ENCODE measurements around the gene RANBP3.

The RANBP3 gene

GRCh38 chr19:5937550-5937949, 40.4 kb downstream of the RANBP3 start:
- peaks cover 22% of the 10 kb centered on the region for H3K4me1 ChIP-seq (ENCODE audit: control insufficient read depth, insufficient read depth, low read length)
- H3K27me3 ChIP-seq (ENCODE audit: control insufficient read depth, insufficient read depth, low read length) = no peaks in the 10 kb centered on the region
- H3K4me3 ChIP-seq (ENCODE audit: low read length) = no peak overlapping the region
- H3K36me3 ChIP-seq (ENCODE audit: insufficient read depth, low read length) = peaks cover 49% of the 10 kb centered on the region
- no peaks in the 10 kb centered on the region for H3K9me3 ChIP-seq (replicated peaks; ENCODE audit: low read length)
- H3K9ac ChIP-seq (ENCODE audit: low read depth, low read length) = no peak overlapping the region
- H3K4me2 ChIP-seq (ENCODE audit: low read length) = no peak overlapping the region

GRCh38 chr19:5936292-5936592, 41.7 kb downstream of the RANBP3 start:
- Histone ChIP-seq H3K4me2 (ENCODE audit: low read length) (no peak overlapping the region), H3K4me1 (ENCODE audit: control insufficient read depth, insufficient read depth, low read length) (peaks cover 22% of the 10 kb centered on the region), H3K27me3 (ENCODE audit: control insufficient read depth, insufficient read depth, low read length) (no peaks in the 10 kb centered on the region), H3K9ac (ENCODE audit: low read depth, low read length) (no peak overlapping the region), H3K36me3 (ENCODE audit: insufficient read depth, low read length) (peaks cover 52% of the 10 kb centered on the region), H3K9me3 (replicated peaks; ENCODE audit: low read length) (no peaks in the 10 kb centered on the region), H3K4me3 (ENCODE audit: low read length) (no peak overlapping the region)

- no peaks in the 10 kb centered on the region for H3K9me3 ChIP-seq (replicated peaks; ENCODE audit: low read length)
- no peak overlapping the region for H3K4me3 ChIP-seq (ENCODE audit: low read length)
- no peaks in the 10 kb centered on the region for H3K27me3 ChIP-seq (ENCODE audit: control insufficient read depth, insufficient read depth, low read length)
- H3K4me2 ChIP-seq (ENCODE audit: low read length) = peak overlapping the region; percentile 23
- H3K9ac ChIP-seq (ENCODE audit: low read depth, low read length) = no peak overlapping the region
- peaks cover 54% of the 10 kb centered on the region for H3K36me3 ChIP-seq (ENCODE audit: insufficient read depth, low read length)
- peaks cover 22% of the 10 kb centered on the region for H3K4me1 ChIP-seq (ENCODE audit: control insufficient read depth, insufficient read depth, low read length)
These were observed 42.3 kb downstream of the RANBP3 start for GRCh38 chr19:5935473-5936291.

GRCh38 chr19:5934774-5935472, 43.0 kb downstream of the RANBP3 start:
- no peaks in the 10 kb centered on the region for H3K27me3 ChIP-seq (ENCODE audit: control insufficient read depth, insufficient read depth, low read length)
- H3K4me2 ChIP-seq (ENCODE audit: low read length) = peak overlapping the region; percentile 23
- no peak overlapping the region for H3K9ac ChIP-seq (ENCODE audit: low read depth, low read length)
- H3K9me3 ChIP-seq (replicated peaks; ENCODE audit: low read length) = no peaks in the 10 kb centered on the region
- H3K4me3 ChIP-seq (ENCODE audit: low read length) = no peak overlapping the region
- H3K36me3 ChIP-seq (ENCODE audit: insufficient read depth, low read length) = peaks cover 54% of the 10 kb centered on the region
- H3K4me1 ChIP-seq (ENCODE audit: control insufficient read depth, insufficient read depth, low read length) = peaks cover 22% of the 10 kb centered on the region

- Histone ChIP-seq H3K36me3 (ENCODE audit: insufficient read depth, low read length) (peaks cover 57% of the 10 kb centered on the region), H3K9me3 (replicated peaks; ENCODE audit: low read length) (no peaks in the 10 kb centered on the region), H3K9ac (ENCODE audit: low read depth, low read length) (no peak overlapping the region), H3K27me3 (ENCODE audit: control insufficient read depth, insufficient read depth, low read length) (no peaks in the 10 kb centered on the region), H3K4me2 (ENCODE audit: low read length) (no peak overlapping the region), H3K4me1 (ENCODE audit: control insufficient read depth, insufficient read depth, low read length) (peaks cover 22% of the 10 kb centered on the region), H3K4me3 (ENCODE audit: low read length) (no peak overlapping the region)
These were observed 43.9 kb downstream of the RANBP3 start for GRCh38 chr19:5934069-5934401.

GRCh38 chr19:5933391-5934068, 44.4 kb downstream of the RANBP3 start:
- Histone ChIP-seq H3K36me3 (ENCODE audit: insufficient read depth, low read length) (peaks cover 62% of the 10 kb centered on the region), H3K9me3 (replicated peaks; ENCODE audit: low read length) (no peaks in the 10 kb centered on the region), H3K4me3 (ENCODE audit: low read length) (no peak overlapping the region), H3K4me2 (ENCODE audit: low read length) (no peak overlapping the region), H3K9ac (ENCODE audit: low read depth, low read length) (no peak overlapping the region), H3K4me1 (ENCODE audit: control insufficient read depth, insufficient read depth, low read length) (peaks cover 22% of the 10 kb centered on the region), H3K27me3 (ENCODE audit: control insufficient read depth, insufficient read depth, low read length) (no peaks in the 10 kb centered on the region)

GRCh38 chr19:5932609-5933262, 45.2 kb downstream of the RANBP3 start:
- Histone ChIP-seq H3K4me1 (ENCODE audit: control insufficient read depth, insufficient read depth, low read length) (peaks cover 22% of the 10 kb centered on the region), H3K4me3 (ENCODE audit: low read length) (no peak overlapping the region), H3K9me3 (replicated peaks; ENCODE audit: low read length) (no peaks in the 10 kb centered on the region), H3K4me2 (ENCODE audit: low read length) (no peak overlapping the region), H3K36me3 (ENCODE audit: insufficient read depth, low read length) (peaks cover 68% of the 10 kb centered on the region), H3K27me3 (ENCODE audit: control insufficient read depth, insufficient read depth, low read length) (no peaks in the 10 kb centered on the region), H3K9ac (ENCODE audit: low read depth, low read length) (no peak overlapping the region)

- Histone ChIP-seq H3K4me1 (ENCODE audit: control insufficient read depth, insufficient read depth, low read length) (peaks cover 22% of the 10 kb centered on the region), H3K9ac (ENCODE audit: low read depth, low read length) (no peak overlapping the region), H3K4me3 (ENCODE audit: low read length) (no peak overlapping the region), H3K36me3 (ENCODE audit: insufficient read depth, low read length) (peaks cover 68% of the 10 kb centered on the region), H3K9me3 (replicated peaks; ENCODE audit: low read length) (no peaks in the 10 kb centered on the region), H3K4me2 (ENCODE audit: low read length) (no peak overlapping the region), H3K27me3 (ENCODE audit: control insufficient read depth, insufficient read depth, low read length) (no peaks in the 10 kb centered on the region)
These were observed 45.8 kb downstream of the RANBP3 start for GRCh38 chr19:5932146-5932545.

GRCh38 chr19:5931251-5931650, 46.7 kb downstream of the RANBP3 start:
- H3K36me3 ChIP-seq (ENCODE audit: insufficient read depth, low read length) = peaks cover 75% of the 10 kb centered on the region
- no peak overlapping the region for H3K9ac ChIP-seq (ENCODE audit: low read depth, low read length)
- H3K4me3 ChIP-seq (ENCODE audit: low read length) = no peak overlapping the region
- no peaks in the 10 kb centered on the region for H3K9me3 ChIP-seq (replicated peaks; ENCODE audit: low read length)
- peaks cover 22% of the 10 kb centered on the region for H3K4me1 ChIP-seq (ENCODE audit: control insufficient read depth, insufficient read depth, low read length)
- no peak overlapping the region for H3K4me2 ChIP-seq (ENCODE audit: low read length)
- H3K27me3 ChIP-seq (ENCODE audit: control insufficient read depth, insufficient read depth, low read length) = no peaks in the 10 kb centered on the region

- H3K36me3 ChIP-seq (ENCODE audit: insufficient read depth, low read length) = peaks cover 90% of the 10 kb centered on the region
- peaks cover 7% of the 10 kb centered on the region for H3K4me1 ChIP-seq (ENCODE audit: control insufficient read depth, insufficient read depth, low read length)
- no peaks in the 10 kb centered on the region for H3K27me3 ChIP-seq (ENCODE audit: control insufficient read depth, insufficient read depth, low read length)
- H3K4me3 ChIP-seq (ENCODE audit: low read length) = no peak overlapping the region
- H3K9ac ChIP-seq (ENCODE audit: low read depth, low read length) = no peak overlapping the region
- H3K9me3 ChIP-seq (replicated peaks; ENCODE audit: low read length) = no peaks in the 10 kb centered on the region
- H3K4me2 ChIP-seq (ENCODE audit: low read length) = no peak overlapping the region
These were observed 48.3 kb downstream of the RANBP3 start for GRCh38 chr19:5929625-5930024.

GRCh38 chr19:5929179-5929578, 48.8 kb downstream of the RANBP3 start:
- Histone ChIP-seq H3K9ac (ENCODE audit: low read depth, low read length) (no peak overlapping the region), H3K36me3 (ENCODE audit: insufficient read depth, low read length) (peaks cover 95% of the 10 kb centered on the region), H3K27me3 (ENCODE audit: control insufficient read depth, insufficient read depth, low read length) (no peaks in the 10 kb centered on the region), H3K4me2 (ENCODE audit: low read length) (no peak overlapping the region), H3K9me3 (replicated peaks; ENCODE audit: low read length) (no peaks in the 10 kb centered on the region), H3K4me1 (ENCODE audit: control insufficient read depth, insufficient read depth, low read length) (peaks cover 3% of the 10 kb centered on the region), H3K4me3 (ENCODE audit: low read length) (no peak overlapping the region)
